Retinal pigment epithelial cell (primary cell): ENCODE data around the gene LYPLAL1.
A peak's percentile ranks its signal among the peaks of the same experiment; 100 is the strongest.

ENCODE experiments used
- DNase-seq: peaks from one replicate; pipeline ENCODE4 v3.0.0-alpha.2; 2010; ENCODE audit warnings: low read depth
- H3K4me3 ChIP-seq: 2 replicates; pipeline ENCODE4 v1.5.1; 2011; ENCODE audit warnings: mild to moderate bottlenecking, low read length, control low read depth, moderate library complexity
- CTCF ChIP-seq: conservative IDR thresholded peaks from 2 replicates; pipeline ENCODE4 v1.5.1; 2011; ENCODE audit warnings: low read depth, low read length, control low read depth, inconsistent platforms

Gene LYPLAL1

GRCh38 chr1:219175212-219175564 is 1.5 kb downstream of the LYPLAL1 start:
- DNase-seq = no peak
- TF ChIP-seq CTCF = no peak
- peak overlapping the region; percentile 80 for H3K4me3 ChIP-seq

GRCh38 chr1:219176168-219176567 is 2.5 kb downstream of the LYPLAL1 start:
- H3K4me3 ChIP-seq = peak overlapping the region; percentile 80
- TF ChIP-seq CTCF = no peak

GRCh38 chr1:219177363-219177762 is 3.7 kb downstream of the LYPLAL1 start:
- TF ChIP-seq CTCF = no peak
- no peak overlapping the region for H3K4me3 ChIP-seq
- DNase-seq = no peak

More at GRCh38 chr1:219176168-219176567, 2.5 kb downstream of the LYPLAL1 start:
- DNase-seq = no peak

GRCh38 chr1:219177940-219178339 is 4.3 kb downstream of the LYPLAL1 start:
- no peak for DNase-seq

GRCh38 chr1:219179293-219179692 is 5.6 kb downstream of the LYPLAL1 start:
- TF ChIP-seq CTCF = no peak
- peak; percentile 63 for DNase-seq
- H3K4me3 ChIP-seq = no peak overlapping the region

More at GRCh38 chr1:219177940-219178339, 4.3 kb downstream of the LYPLAL1 start:
- no peak for TF ChIP-seq CTCF
- no peak overlapping the region for H3K4me3 ChIP-seq

- H3K4me3 ChIP-seq = no peak overlapping the region
- DNase-seq = no peak
- no peak for TF ChIP-seq CTCF
These were observed 10.7 kb downstream of the LYPLAL1 start for GRCh38 chr1:219184337-219184736.

- H3K4me3 ChIP-seq = no peak overlapping the region
- no peak for DNase-seq
- no peak for TF ChIP-seq CTCF
These were observed 11.9 kb downstream of the LYPLAL1 start for GRCh38 chr1:219185486-219186117.
